H1 (cell line): ENCODE results near the gene SCARF1. TPM values are rescaled to one million over a fixed set of nuclear protein-coding genes. Genes with fewer than 3 reads are reported as not detected.
A peak's percentile ranks its signal among the peaks of the same experiment; 100 is the strongest.

Experiments used
- CTCF ChIA-PET: fragments of 300-600 bp; sonication (Branson Sonifier 250); formaldehyde crosslinking; loops from one replicate; lab custom pipeline; 2021; ENCODE audit not compliant: partially characterized antibody; lab: Charles Lee
- POLR2A ChIA-PET: fragments of 300-600 bp; sonication (Branson Sonifier 250); formaldehyde crosslinking; loops from one replicate; lab custom pipeline; 2021; ENCODE audit warnings: inconsistent platforms; ENCODE audit not compliant: partially characterized antibody; lab: Charles Lee
- DNase-seq, 2 experiments: peaks; one replicate each; pipeline versions ENCODE4 v3.0.0 to v3.0.0-alpha.2; 2010 to 2022; ENCODE audit warnings: low spot score in 2 of 2, low read depth in 1 of 2, mixed read lengths in 1 of 2
- FAIRE-seq: peaks from 2 replicates; lab custom pipeline; 2011; peaks lifted over from hg19 to GRCh38; lab: Jason Lieb, UNC
- H2AFZ ChIP-seq: 2 replicates; pipeline ENCODE4 v1.8.1; 2012; ENCODE audit warnings: low read length, inconsistent platforms
- H2AK5ac ChIP-seq: 2 replicates; pipeline ENCODE4 v1.6.1; 2013; ENCODE audit warnings: low read depth, low read length
- H2BK120ac ChIP-seq: replicated peaks from 2 replicates; pipeline ENCODE3; 2013; ENCODE audit warnings: low read depth, low read length, inconsistent platforms
- H2BK12ac ChIP-seq: 2 replicates; pipeline ENCODE4 v1.6.1; 2013; ENCODE audit warnings: low read depth, low read length
- H2BK15ac ChIP-seq: 2 replicates; pipeline ENCODE4 v1.6.1; 2013; ENCODE audit warnings: low read length
- H2BK20ac ChIP-seq: 2 replicates; pipeline ENCODE4 v1.6.1; 2013; ENCODE audit warnings: low read length
- H2BK5ac ChIP-seq: 2 replicates; pipeline ENCODE4 v1.6.1; 2013; ENCODE audit warnings: low read depth, low read length
- H3K14ac ChIP-seq: 2 replicates; pipeline ENCODE4 v1.6.1; 2013; ENCODE audit warnings: inconsistent platforms; ENCODE audit not compliant: insufficient read length
- H3K18ac ChIP-seq: 2 replicates; pipeline ENCODE4 v1.6.1; 2013; ENCODE audit warnings: low read length; ENCODE audit errors: extremely low read depth
- H3K23ac ChIP-seq: 2 replicates; pipeline ENCODE4 v1.6.1; 2013; ENCODE audit warnings: inconsistent platforms; ENCODE audit not compliant: insufficient read length
- H3K23me2 ChIP-seq: 2 replicates; pipeline ENCODE4 v1.6.1; 2013; ENCODE audit warnings: low read depth, low read length
- H3K27ac ChIP-seq: 2 replicates; pipeline ENCODE4 v1.6.1; 2011; ENCODE audit warnings: low read depth, low read length, inconsistent platforms
- H3K27me3 ChIP-seq, 4 experiments: replicated peaks in 1 of 4; 1 replicate in 1 of 4; 2 replicates in 3 of 4; pipeline versions ENCODE4 v1.6.1 to v1.8.1; 2011 to 2013; ENCODE audit warnings: low read length in 3 of 4, mild to moderate bottlenecking in 3 of 4, inconsistent platforms in 2 of 4, mixed read lengths in 2 of 4, moderate library complexity in 1 of 4; ENCODE audit not compliant: control insufficient read depth in 3 of 4, insufficient read depth in 3 of 4; ENCODE audit errors: extremely low read depth in 1 of 4
- H3K36me3 ChIP-seq, 4 experiments: 2 replicates each; pipeline versions ENCODE4 v1.6.1 to v1.8.1; 2011 to 2013; ENCODE audit warnings: mild to moderate bottlenecking in 4 of 4, low read length in 3 of 4, moderate library complexity in 2 of 4, control low read depth in 1 of 4, inconsistent platforms in 1 of 4; ENCODE audit not compliant: insufficient read depth in 4 of 4, control insufficient read depth in 2 of 4
- H3K4ac ChIP-seq: replicated peaks from 2 replicates; pipeline ENCODE3; 2013; ENCODE audit warnings: low read length, low read depth, mixed read lengths, inconsistent platforms; ENCODE audit not compliant: insufficient read length
- H3K4me1 ChIP-seq, 4 experiments: replicated peaks in 1 of 4; 1 replicate in 1 of 4; 2 replicates in 3 of 4; pipeline versions ENCODE4 v1.6.1 to v1.8.1; 2011 to 2013; ENCODE audit warnings: low read length in 3 of 4, inconsistent platforms in 2 of 4, mixed read lengths in 1 of 4; ENCODE audit not compliant: insufficient read depth in 4 of 4, control insufficient read depth in 3 of 4
- H3K4me2 ChIP-seq, 2 experiments: 2 replicates each; pipeline versions ENCODE4 v1.6.1 to v1.8.1; 2011 to 2013; ENCODE audit warnings: low read depth in 2 of 2, low read length in 2 of 2, control low read depth in 1 of 2, inconsistent platforms in 1 of 2, mild to moderate bottlenecking in 1 of 2; ENCODE audit not compliant: insufficient read depth in 1 of 2
- H3K4me3 ChIP-seq, 4 experiments: fragments of 200-600, 300-600 bp in 1 of 4; sonication (generic), shearing (Covaris generic), sonication (Bioruptor Twin) in 1 of 4; 2 replicates each; pipeline versions ENCODE4 v1.5.1 to v1.8.1; 2011 to 2016; ENCODE audit warnings: low read length in 4 of 4, low read depth in 3 of 4, control low read depth in 2 of 4, inconsistent platforms in 2 of 4, mild to moderate bottlenecking in 2 of 4, mixed read lengths in 1 of 4, moderate library complexity in 1 of 4; ENCODE audit not compliant: insufficient read depth in 2 of 4; ENCODE audit errors: extremely low read depth in 1 of 4
- H3K56ac ChIP-seq: replicated peaks from 2 replicates; pipeline ENCODE3; 2013; ENCODE audit warnings: low read depth, mild to moderate bottlenecking, mixed read lengths, low read length, inconsistent platforms; ENCODE audit not compliant: insufficient read length
- H3K79me1 ChIP-seq: 2 replicates; pipeline ENCODE4 v1.6.1; 2013; ENCODE audit warnings: low read depth, low read length, control low read depth
- H3K79me2 ChIP-seq, 2 experiments: 2 replicates each; pipeline versions ENCODE4 v1.6.1 to v1.8.1; 2012 to 2013; ENCODE audit warnings: low read length in 2 of 2, mild to moderate bottlenecking in 2 of 2, inconsistent platforms in 1 of 2; ENCODE audit not compliant: insufficient read depth in 2 of 2, control insufficient read depth in 1 of 2
- H3K9ac ChIP-seq, 4 experiments: replicated peaks in 1 of 4; 1 replicate in 1 of 4; 2 replicates in 3 of 4; pipeline versions ENCODE4 v1.6.1 to v1.8.1; 2011 to 2013; ENCODE audit warnings: low read depth in 3 of 4, low read length in 3 of 4, control low read depth in 2 of 4, mild to moderate bottlenecking in 2 of 4, moderate library complexity in 2 of 4, inconsistent platforms in 1 of 4; ENCODE audit errors: extremely low read depth in 1 of 4
- H3K9me3 ChIP-seq, 2 experiments: 2 replicates each; pipeline versions ENCODE4 v1.6.1 to v1.8.1; 2012 to 2013; ENCODE audit warnings: mild to moderate bottlenecking in 2 of 2, moderate library complexity in 2 of 2, control low read depth in 1 of 2, inconsistent platforms in 1 of 2, low read depth in 1 of 2, low read length in 1 of 2, mixed read lengths in 1 of 2; ENCODE audit not compliant: insufficient read depth in 2 of 2
- H4K20me1 ChIP-seq, 2 experiments: replicated peaks in 1 of 2; 2 replicates each; pipeline versions ENCODE3 to v1.8.1; 2011 to 2013; ENCODE audit warnings: inconsistent platforms in 2 of 2, low read length in 2 of 2, mild to moderate bottlenecking in 1 of 2; ENCODE audit not compliant: insufficient read depth in 2 of 2, control insufficient read depth in 1 of 2
- H4K5ac ChIP-seq: 2 replicates; pipeline ENCODE4 v1.6.1; 2013; ENCODE audit warnings: low read length, low read depth, mixed read lengths, inconsistent platforms; ENCODE audit not compliant: insufficient read length
- H4K8ac ChIP-seq: 2 replicates; pipeline ENCODE4 v1.8.0; 2013; ENCODE audit warnings: mild to moderate bottlenecking, moderate library complexity, low read length, inconsistent platforms; ENCODE audit not compliant: insufficient read depth; ENCODE audit errors: extremely low read depth
- H4K91ac ChIP-seq: replicated peaks from 2 replicates; pipeline ENCODE3; 2013; ENCODE audit warnings: low read length, mixed read lengths, inconsistent platforms; ENCODE audit not compliant: insufficient read length
- RAD21 ChIP-seq, 2 experiments: IDR thresholded peaks in 1 of 2; conservative IDR thresholded peaks in 1 of 2; 2 replicates each; pipeline ENCODE4 v1.6.1; 2011; ENCODE audit warnings: low read depth in 2 of 2, low read length in 2 of 2, improper control_type of control experiment in 1 of 2, inconsistent platforms in 1 of 2, mild to moderate bottlenecking in 1 of 2, moderate library complexity in 1 of 2
- SP4 ChIP-seq: IDR thresholded peaks from 2 replicates; pipeline ENCODE4 v1.6.1; 2012; ENCODE audit warnings: low read length, inconsistent platforms
- WGBS, 2 experiments: shearing (Covaris generic) in 1 of 2; methylation state at CpG; one replicate each; pipeline versions ENCODE4 v1.1.6 to v1.1.7; 2013 to 2015; ENCODE audit warnings: low lambda C conversion rate in 2 of 2, mixed read lengths in 2 of 2, inconsistent platforms in 1 of 2, low coverage in 1 of 2, missing lambda C conversion rate in 1 of 2; ENCODE audit not compliant: insufficient replicate concordance in 2 of 2, insufficient coverage in 1 of 2, insufficient read length in 1 of 2; ENCODE audit errors: extremely low coverage in 1 of 2, missing lambda C conversion rate in 1 of 2; 5-methylcytosine and 5-hydroxymethylcytosine counted together
- polyA plus RNA-seq, 7 experiments: library from polyadenylated mRNA; depleted of rRNA in 3 of 7; stranded (reverse) in 5 of 7; unstranded in 2 of 7; fragments of >200 nt in 5 of 7; fragments of 200-250 nt in 2 of 7; gene quantifications; 1 replicate in 5 of 7; 2 replicates in 1 of 7; 4 replicates in 1 of 7; pipeline versions ENCODE4 v1.2.1 to v1.2.3, GENCODE V29; 2011 to 2013; ENCODE audit warnings: missing spikeins in 2 of 7, mixed read lengths in 2 of 7
- total RNA-seq: library from RNA; stranded (reverse); fragmentation: NEBNext Ultra II Directional; extraction: Animal tissue kit (Norgen Biotek cat#: 25700); gene quantifications from 2 replicates; pipeline ENCODE4 v1.2.1, GENCODE V29; 2021
- TF ChIP-seq, protein P1 (sequence below): IDR thresholded peaks from 2 replicates; pipeline ENCODE4 v1.6.1; 2012; ENCODE audit warnings: inconsistent platforms

Gene SCARF1
- total and polyA plus RNA-seq, 2 of the 8 experiments (the other 6 are each of a cell fraction or from before 2014, with no cell fraction given): 1.1 to 1.6 TPM

DNA sequence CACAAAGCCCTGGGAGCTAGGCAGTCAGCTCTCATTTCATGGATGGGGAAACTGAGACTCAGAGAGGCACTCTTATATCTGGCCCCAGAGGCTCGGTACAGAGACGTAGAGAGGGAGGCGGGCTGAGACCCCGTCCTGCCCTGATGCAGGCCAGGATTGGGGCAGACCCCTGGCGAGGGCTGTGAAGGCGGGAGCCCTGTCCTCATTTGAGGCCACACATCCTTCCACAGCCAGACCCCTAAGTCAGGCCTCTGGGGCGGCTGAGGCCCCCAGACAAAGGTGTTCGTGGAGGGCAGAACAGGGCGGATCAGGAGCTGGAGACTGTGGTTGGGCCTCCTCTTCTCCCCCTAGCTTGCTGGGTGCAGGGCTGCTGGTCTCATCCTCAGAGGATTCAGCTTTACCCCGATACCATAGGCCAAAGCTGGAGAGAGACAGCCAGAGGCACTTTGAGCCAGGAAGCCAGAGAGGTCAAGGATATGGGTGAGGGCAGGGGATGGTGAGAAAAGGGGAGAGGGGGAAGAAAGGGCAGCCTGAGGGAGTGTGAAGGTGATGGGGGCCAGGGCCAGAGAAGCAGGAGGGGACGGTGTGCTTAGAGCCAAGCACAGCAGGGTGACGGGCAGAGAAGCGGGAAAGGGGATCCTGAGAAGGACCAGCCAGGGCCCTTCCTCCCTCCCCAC, 805 bp upstream of the SCARF1 start:
- H4K8ac ChIP-seq: no peak overlapping the region; the same call in 1 of the 2 replicates
- TF ChIP-seq, protein P1, sequence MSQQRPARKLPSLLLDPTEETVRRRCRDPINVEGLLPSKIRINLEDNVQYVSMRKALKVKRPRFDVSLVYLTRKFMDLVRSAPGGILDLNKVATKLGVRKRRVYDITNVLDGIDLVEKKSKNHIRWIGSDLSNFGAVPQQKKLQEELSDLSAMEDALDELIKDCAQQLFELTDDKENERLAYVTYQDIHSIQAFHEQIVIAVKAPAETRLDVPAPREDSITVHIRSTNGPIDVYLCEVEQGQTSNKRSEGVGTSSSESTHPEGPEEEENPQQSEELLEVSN: peak; percentile 36; the same call in 1 of the 2 replicates
- no peak for TF ChIP-seq SP4
- TF ChIP-seq RAD21 (IDR thresholded peaks at IDR 0.05 in 1 of 2, conservative IDR thresholded peaks at IDR 0.05 in 1 of 2; ENCODE audit: low read depth in 2 of 2, low read length in 2 of 2): no peak
- TF ChIP-seq, all 59 proteins: peak for 1
- Histone ChIP-seq H3K79me2 (no peaks in the 10 kb centered on the region), H2BK120ac (no peak overlapping the region), H3K18ac (peak overlapping the region; percentile 19; the same call in 1 of the 2 replicates), H4K5ac (no peak overlapping the region), H3K56ac (no peak overlapping the region), H4K20me1 (peaks cover 8 to 14% of the 10 kb centered on the region in 2 experiments), H3K4me3 (no peak overlapping the region), H3K4me1 (peaks cover 0 to 39% (median 25%) of the 10 kb centered on the region in 4 experiments; a peak in 6 of 7 replicates), H3K4me2 (no peak overlapping the region), H3K79me1 (no peaks in the 10 kb centered on the region), H2AFZ (no peak overlapping the region), H2BK12ac (peak overlapping the region; percentile 75; the same call in 1 of the 2 replicates), H3K36me3 (peaks cover 6 to 10% (median 8%) of the 10 kb centered on the region in 4 experiments; a peak in 6 of 8 replicates), H2AK5ac (peak overlapping the region; percentile 90; the same call in 1 of the 2 replicates), H3K27me3 (peaks cover 0 to 19% (median 8%) of the 10 kb centered on the region in 4 experiments; a peak in 5 of 7 replicates), H3K23ac (no peak overlapping the region), H3K4ac (no peak overlapping the region), H2BK15ac (peak overlapping the region; percentile 81; the same call in 1 of the 2 replicates), H2BK5ac (peak overlapping the region; percentile 60; the same call in 1 of the 2 replicates), H3K9me3 (no peaks in the 10 kb centered on the region), H3K14ac (no peak overlapping the region), H3K27ac (no peak overlapping the region), H4K91ac (peak overlapping the region; percentile 49), H3K23me2 (peaks cover 12% of the 10 kb centered on the region; the same call in 1 of the 2 replicates), H2BK20ac (peak overlapping the region; percentile 61; the same call in 1 of the 2 replicates), H3K9ac (no peak overlapping the region)
- ChIA-PET CTCF (interaction anchor here (0.8 to 2.5 kb wide), 6 partner anchors 16 to 453 kb away, joined by 3 to 15 read pairs (median 4); no protein-coding TSS in a partner anchor), POLR2A (interaction anchor here (1.3 to 1.9 kb wide), 5 partner anchors 9 to 71 kb away, joined by 3 to 8 read pairs (median 4); partner anchors contain the start of gene SLC43A2)
- FAIRE-seq (no peak), DNase-seq (no peak)
- 82% methylated on average over 13 of the region's 13 CpGs; no CpG with 5 or more reads in 1 of the 2 experiments for WGBS, 2 experiments
